Body of pancreas (tissue), 4 donors: ENCODE measurements around the gene FBXL20.

Experiments used
- POLR2A ChIP-seq, 3 donors: fragments of 450-650 bp; IDR thresholded peaks; one replicate each; pipeline ENCODE4 v1.6.1; 2016; ENCODE audit warnings: antibody characterized with exemption in 3 of 3, mild to moderate bottlenecking in 2 of 3
- TF ChIP-seq, protein P1 (sequence below), 7 experiments: fragments of 450-650 bp in 4 of 7; fragments of 200-600 bp in 3 of 7; sonication (generic) in 3 of 7; IDR thresholded peaks; one replicate each; pipeline ENCODE4 v1.5.1; 2016 to 2019; ENCODE audit warnings: antibody characterized with exemption in 7 of 7

DNA sequence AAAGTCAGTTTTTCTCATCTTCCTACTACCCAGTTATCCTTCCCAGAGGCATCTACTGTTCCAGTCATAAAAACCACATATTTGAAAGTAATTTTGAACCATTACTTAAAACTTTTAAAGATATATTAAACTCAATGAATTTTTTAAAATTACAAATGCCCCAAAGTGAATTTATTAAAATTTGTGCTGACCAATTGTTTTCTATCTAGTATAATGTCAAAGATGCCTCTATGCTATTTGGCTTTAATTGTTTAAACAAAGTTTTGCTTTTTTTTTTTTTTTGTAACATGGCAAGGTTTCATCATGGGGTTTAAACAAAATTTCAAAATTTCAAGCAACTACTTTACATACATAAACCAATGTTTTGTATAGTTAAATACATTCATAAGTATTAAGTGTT lies 60.7 kb downstream of the FBXL20 start:
- TF ChIP-seq, protein P1, sequence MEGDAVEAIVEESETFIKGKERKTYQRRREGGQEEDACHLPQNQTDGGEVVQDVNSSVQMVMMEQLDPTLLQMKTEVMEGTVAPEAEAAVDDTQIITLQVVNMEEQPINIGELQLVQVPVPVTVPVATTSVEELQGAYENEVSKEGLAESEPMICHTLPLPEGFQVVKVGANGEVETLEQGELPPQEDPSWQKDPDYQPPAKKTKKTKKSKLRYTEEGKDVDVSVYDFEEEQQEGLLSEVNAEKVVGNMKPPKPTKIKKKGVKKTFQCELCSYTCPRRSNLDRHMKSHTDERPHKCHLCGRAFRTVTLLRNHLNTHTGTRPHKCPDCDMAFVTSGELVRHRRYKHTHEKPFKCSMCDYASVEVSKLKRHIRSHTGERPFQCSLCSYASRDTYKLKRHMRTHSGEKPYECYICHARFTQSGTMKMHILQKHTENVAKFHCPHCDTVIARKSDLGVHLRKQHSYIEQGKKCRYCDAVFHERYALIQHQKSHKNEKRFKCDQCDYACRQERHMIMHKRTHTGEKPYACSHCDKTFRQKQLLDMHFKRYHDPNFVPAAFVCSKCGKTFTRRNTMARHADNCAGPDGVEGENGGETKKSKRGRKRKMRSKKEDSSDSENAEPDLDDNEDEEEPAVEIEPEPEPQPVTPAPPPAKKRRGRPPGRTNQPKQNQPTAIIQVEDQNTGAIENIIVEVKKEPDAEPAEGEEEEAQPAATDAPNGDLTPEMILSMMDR (IDR thresholded peaks at IDR 0.05), result no peak
- no peak for TF ChIP-seq POLR2A (IDR thresholded peaks at IDR 0.05)
